K562 (cell line): ENCODE data around the gene HSPB2. TPM values are rescaled to one million over a fixed set of nuclear protein-coding genes. Genes with fewer than 3 reads are reported as not detected.

Experiments used
- ARID1B ChIP-seq: fragments of 450-650 bp; IDR thresholded peaks from 2 replicates; pipeline ENCODE4 v1.6.1; 2016; ENCODE audit warnings: antibody characterized with exemption, mild to moderate bottlenecking, inconsistent platforms
- FOXA3 ChIP-seq, 2 experiments: fragments of 450-650 bp in 1 of 2; sonication (generic) in 1 of 2; formaldehyde crosslinking; IDR thresholded peaks in 1 of 2; conservative IDR thresholded peaks in 1 of 2; 2 replicates each; pipeline versions ENCODE4 v1.4.0 to v1.8.0; 2020 to 2022; ENCODE audit warnings: mild to moderate bottlenecking in 2 of 2, missing genetic modification reagents in 1 of 2
- FOXP1 ChIP-seq: sonication (generic); formaldehyde crosslinking; IDR thresholded peaks from 2 replicates; pipeline ENCODE4 v1.8.0; 2022; ENCODE audit warnings: mild to moderate bottlenecking, missing genetic modification reagents
- HNRNPLL ChIP-seq: fragments of 200-400 bp; formaldehyde crosslinking; IDR thresholded peaks from 2 replicates; pipeline ENCODE4 v1.6.1; 2017; ENCODE audit warnings: low read length, low read depth, mild to moderate bottlenecking; ENCODE audit not compliant: poor library complexity, severe bottlenecking
- PHB2 ChIP-seq: fragments of 450-650 bp; IDR thresholded peaks from 2 replicates; pipeline ENCODE4 v1.6.1; 2017; ENCODE audit warnings: low read depth
- RFX1 ChIP-seq: fragments of 450-650 bp; IDR thresholded peaks from 2 replicates; pipeline ENCODE4 v1.6.1; 2016; ENCODE audit warnings: mild to moderate bottlenecking, moderate library complexity
- THRAP3 ChIP-seq: fragments of 450-650 bp; IDR thresholded peaks from 2 replicates; pipeline ENCODE4 v1.6.1; 2016; ENCODE audit warnings: mild to moderate bottlenecking, inconsistent platforms, borderline replicate concordance
- ZFP36 ChIP-seq: fragments of 150-350 bp; IDR thresholded peaks from 2 replicates; pipeline ENCODE4 v1.6.1; 2018; ENCODE audit warnings: low read length, low read depth; ENCODE audit not compliant: partially characterized antibody
- polyA plus RNA-seq, 8 experiments: library from polyadenylated mRNA; depleted of rRNA in 4 of 8; stranded (reverse) in 5 of 8; unstranded in 3 of 8; fragments of >200 nt; fragmentation: Nextera tagmentation in 2 of 8; fragmentation: Illumina TruSeq in 1 of 8; extraction: Ambion mirVana in 2 of 8; extraction: Trizol in 1 of 8; gene quantifications; 2 replicates each; pipeline versions ENCODE4 v1.2.1 to v1.2.3, GENCODE V29; 2011 to 2014; ENCODE audit warnings: inconsistent platforms in 1 of 8, missing spikeins in 1 of 8
- total RNA-seq, 7 experiments: library from RNA; depleted of rRNA in 6 of 7; stranded (reverse); fragments of >200 nt in 6 of 7; fragmentation: Illumina TruSeq in 2 of 7; extraction: Trizol in 2 of 7; gene quantifications; 2 replicates each; pipeline versions ENCODE4 v1.2.1 to v1.2.3, GENCODE V29; 2011 to 2021; ENCODE audit warnings: low replicate concordance in 1 of 7
- TF ChIP-seq, protein P1 (sequence below), 3 experiments: fragments of 200-800 bp in 1 of 3; fragments of 250-450 bp in 1 of 3; fragments of 450-650 bp in 1 of 3; sonication (Bioruptor Pico) in 1 of 3; sonication (Bioruptor generic) in 1 of 3; formaldehyde crosslinking in 1 of 3; IDR thresholded peaks; 2 replicates each; pipeline versions ENCODE4 v1.6.1 to v1.8.0; 2016 to 2022; ENCODE audit warnings: mild to moderate bottlenecking in 2 of 3, missing genetic modification characterization in 2 of 3, missing compliant biosample characterization in 1 of 3, moderate library complexity in 1 of 3
- TF ChIP-seq, protein P2 (sequence below), 2 experiments: fragments of 200-800 bp in 1 of 2; sonication (Bioruptor generic) in 1 of 2; sonication (generic) in 1 of 2; formaldehyde crosslinking in 1 of 2; IDR thresholded peaks in 1 of 2; conservative IDR thresholded peaks in 1 of 2; 2 replicates each; pipeline versions ENCODE4 v1.5.0 to v1.6.1; 2016 to 2020; ENCODE audit warnings: missing compliant biosample characterization in 1 of 2, missing genetic modification characterization in 1 of 2, missing genetic modification reagents in 1 of 2
- TF ChIP-seq, protein P3 (sequence below): IDR thresholded peaks from 2 replicates; pipeline ENCODE4 v1.6.1; 2011; ENCODE audit not compliant: insufficient read length; ENCODE audit errors: extremely low read depth
- TF ChIP-seq, protein P4 (sequence below): sonication (generic); formaldehyde crosslinking; IDR thresholded peaks from 2 replicates; pipeline ENCODE4 v1.8.0; 2022; ENCODE audit warnings: missing genetic modification reagents, mild to moderate bottlenecking, moderate library complexity, borderline replicate concordance
- TF ChIP-seq, protein P5 (sequence below): sonication (generic); formaldehyde crosslinking; IDR thresholded peaks from 2 replicates; pipeline ENCODE4 v1.8.1; 2023; ENCODE audit warnings: mild to moderate bottlenecking, missing genetic modification reagents
- TF ChIP-seq, protein P6 (sequence below): sonication (generic); formaldehyde crosslinking; IDR thresholded peaks from 2 replicates; pipeline ENCODE4 v1.8.1; 2023; ENCODE audit warnings: mild to moderate bottlenecking, missing genetic modification reagents, moderate library complexity

Gene HSPB2
- total and polyA plus RNA-seq, 9 of the 15 experiments (the other 6 are each of a cell fraction or from before 2014, with no cell fraction given) = 0.06 to 0.35 (median 0.11) TPM; not detected in 5

DNA sequence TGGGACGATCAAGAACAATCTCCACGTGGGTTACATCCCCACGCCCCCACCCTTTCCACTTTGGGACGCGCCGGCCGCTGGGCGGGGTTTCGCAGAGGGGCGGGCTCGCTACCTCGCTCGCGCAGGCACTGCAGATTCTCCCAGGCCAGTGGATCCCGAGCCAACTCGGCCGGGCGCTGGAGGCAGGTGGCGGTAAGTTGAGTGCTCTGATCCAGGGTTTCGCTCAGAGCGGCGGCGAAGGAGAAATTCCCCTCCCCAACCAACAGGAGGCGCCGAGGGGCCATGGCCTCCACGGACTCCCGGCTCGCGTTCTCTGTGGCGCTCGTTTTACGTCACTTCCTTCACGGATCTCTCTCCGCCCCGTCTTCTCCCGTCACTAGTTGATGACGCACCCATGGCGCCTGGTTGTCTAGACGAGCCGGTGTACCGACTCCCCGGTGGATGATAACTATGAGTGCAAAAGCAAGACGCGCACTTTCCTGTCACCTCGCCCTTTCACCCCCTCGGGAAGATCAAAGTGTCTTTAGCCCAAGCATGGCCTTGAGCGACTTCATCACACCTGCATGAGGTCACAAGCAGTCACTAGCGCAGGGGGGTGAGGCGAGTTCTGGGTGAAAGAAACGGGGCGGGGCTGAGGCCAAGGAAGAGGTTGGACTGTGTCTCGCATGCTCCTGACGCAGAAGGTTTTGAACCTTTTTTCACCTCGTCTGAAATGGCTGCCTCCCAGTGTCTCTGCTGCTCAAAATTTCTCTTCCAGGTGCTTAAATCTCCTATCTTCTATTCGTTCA, 33.5 kb upstream of the HSPB2 start, which contains the start of the genes CFAP68 and FDXACB1 (continued):
- TF ChIP-seq, protein P1, sequence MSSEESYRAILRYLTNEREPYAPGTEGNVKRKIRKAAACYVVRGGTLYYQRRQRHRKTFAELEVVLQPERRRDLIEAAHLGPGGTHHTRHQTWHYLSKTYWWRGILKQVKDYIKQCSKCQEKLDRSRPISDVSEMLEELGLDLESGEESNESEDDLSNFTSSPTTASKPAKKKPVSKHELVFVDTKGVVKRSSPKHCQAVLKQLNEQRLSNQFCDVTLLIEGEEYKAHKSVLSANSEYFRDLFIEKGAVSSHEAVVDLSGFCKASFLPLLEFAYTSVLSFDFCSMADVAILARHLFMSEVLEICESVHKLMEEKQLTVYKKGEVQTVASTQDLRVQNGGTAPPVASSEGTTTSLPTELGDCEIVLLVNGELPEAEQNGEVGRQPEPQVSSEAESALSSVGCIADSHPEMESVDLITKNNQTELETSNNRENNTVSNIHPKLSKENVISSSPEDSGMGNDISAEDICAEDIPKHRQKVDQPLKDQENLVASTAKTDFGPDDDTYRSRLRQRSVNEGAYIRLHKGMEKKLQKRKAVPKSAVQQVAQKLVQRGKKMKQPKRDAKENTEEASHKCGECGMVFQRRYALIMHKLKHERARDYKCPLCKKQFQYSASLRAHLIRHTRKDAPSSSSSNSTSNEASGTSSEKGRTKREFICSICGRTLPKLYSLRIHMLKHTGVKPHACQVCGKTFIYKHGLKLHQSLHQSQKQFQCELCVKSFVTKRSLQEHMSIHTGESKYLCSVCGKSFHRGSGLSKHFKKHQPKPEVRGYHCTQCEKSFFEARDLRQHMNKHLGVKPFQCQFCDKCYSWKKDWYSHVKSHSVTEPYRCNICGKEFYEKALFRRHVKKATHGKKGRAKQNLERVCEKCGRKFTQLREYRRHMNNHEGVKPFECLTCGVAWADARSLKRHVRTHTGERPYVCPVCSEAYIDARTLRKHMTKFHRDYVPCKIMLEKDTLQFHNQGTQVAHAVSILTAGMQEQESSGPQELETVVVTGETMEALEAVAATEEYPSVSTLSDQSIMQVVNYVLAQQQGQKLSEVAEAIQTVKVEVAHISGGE (CRISPR knock-in tag; IDR thresholded peaks at IDR 0.05) = peak in 2 of 3 experiments; percentile 30 to 80; a peak in 3 of 6 replicates
- TF ChIP-seq, protein P2, sequence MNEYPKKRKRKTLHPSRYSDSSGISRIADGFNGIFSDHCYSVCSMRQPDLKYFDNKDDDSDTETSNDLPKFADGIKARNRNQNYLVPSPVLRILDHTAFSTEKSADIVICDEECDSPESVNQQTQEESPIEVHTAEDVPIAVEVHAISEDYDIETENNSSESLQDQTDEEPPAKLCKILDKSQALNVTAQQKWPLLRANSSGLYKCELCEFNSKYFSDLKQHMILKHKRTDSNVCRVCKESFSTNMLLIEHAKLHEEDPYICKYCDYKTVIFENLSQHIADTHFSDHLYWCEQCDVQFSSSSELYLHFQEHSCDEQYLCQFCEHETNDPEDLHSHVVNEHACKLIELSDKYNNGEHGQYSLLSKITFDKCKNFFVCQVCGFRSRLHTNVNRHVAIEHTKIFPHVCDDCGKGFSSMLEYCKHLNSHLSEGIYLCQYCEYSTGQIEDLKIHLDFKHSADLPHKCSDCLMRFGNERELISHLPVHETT (CRISPR knock-in tag; conservative IDR thresholded peaks at IDR 0.05 in 1 of 2, IDR thresholded peaks at IDR 0.05 in 1 of 2) = peak in 1 of 2 experiments; percentile 96; a peak in 2 of 4 replicates
- peak; percentile 68 for TF ChIP-seq ARID1B
- peak; percentile 81 for TF ChIP-seq ZFP36
- TF ChIP-seq, protein P3, sequence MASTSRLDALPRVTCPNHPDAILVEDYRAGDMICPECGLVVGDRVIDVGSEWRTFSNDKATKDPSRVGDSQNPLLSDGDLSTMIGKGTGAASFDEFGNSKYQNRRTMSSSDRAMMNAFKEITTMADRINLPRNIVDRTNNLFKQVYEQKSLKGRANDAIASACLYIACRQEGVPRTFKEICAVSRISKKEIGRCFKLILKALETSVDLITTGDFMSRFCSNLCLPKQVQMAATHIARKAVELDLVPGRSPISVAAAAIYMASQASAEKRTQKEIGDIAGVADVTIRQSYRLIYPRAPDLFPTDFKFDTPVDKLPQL = peak; percentile 63
- TF ChIP-seq FOXA3 (CRISPR knock-in tag; conservative IDR thresholded peaks at IDR 0.05 in 1 of 2, IDR thresholded peaks at IDR 0.05 in 1 of 2) = peak in 1 of 2 experiments; percentile 12; a peak in 1 of 4 replicates
- TF ChIP-seq, protein P4, sequence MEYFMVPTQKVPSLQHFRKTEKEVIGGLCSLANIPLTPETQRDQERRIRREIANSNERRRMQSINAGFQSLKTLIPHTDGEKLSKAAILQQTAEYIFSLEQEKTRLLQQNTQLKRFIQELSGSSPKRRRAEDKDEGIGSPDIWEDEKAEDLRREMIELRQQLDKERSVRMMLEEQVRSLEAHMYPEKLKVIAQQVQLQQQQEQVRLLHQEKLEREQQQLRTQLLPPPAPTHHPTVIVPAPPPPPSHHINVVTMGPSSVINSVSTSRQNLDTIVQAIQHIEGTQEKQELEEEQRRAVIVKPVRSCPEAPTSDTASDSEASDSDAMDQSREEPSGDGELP (CRISPR knock-in tag) = peak; percentile 89; the same call in 1 of the 2 replicates
- TF ChIP-seq FOXP1 (CRISPR knock-in tag) = peak; percentile 75
- TF ChIP-seq PHB2 = no peak
- TF ChIP-seq THRAP3 = no peak
- TF ChIP-seq, protein P5, sequence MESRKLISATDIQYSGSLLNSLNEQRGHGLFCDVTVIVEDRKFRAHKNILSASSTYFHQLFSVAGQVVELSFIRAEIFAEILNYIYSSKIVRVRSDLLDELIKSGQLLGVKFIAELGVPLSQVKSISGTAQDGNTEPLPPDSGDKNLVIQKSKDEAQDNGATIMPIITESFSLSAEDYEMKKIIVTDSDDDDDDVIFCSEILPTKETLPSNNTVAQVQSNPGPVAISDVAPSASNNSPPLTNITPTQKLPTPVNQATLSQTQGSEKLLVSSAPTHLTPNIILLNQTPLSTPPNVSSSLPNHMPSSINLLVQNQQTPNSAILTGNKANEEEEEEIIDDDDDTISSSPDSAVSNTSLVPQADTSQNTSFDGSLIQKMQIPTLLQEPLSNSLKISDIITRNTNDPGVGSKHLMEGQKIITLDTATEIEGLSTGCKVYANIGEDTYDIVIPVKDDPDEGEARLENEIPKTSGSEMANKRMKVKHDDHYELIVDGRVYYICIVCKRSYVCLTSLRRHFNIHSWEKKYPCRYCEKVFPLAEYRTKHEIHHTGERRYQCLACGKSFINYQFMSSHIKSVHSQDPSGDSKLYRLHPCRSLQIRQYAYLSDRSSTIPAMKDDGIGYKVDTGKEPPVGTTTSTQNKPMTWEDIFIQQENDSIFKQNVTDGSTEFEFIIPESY (CRISPR knock-in tag) = 0 out of 2 replicates have a peak, but pooled peaks have one; percentile 20
- TF ChIP-seq RFX1 = peak; percentile 45; the same call in 1 of the 2 replicates
- TF ChIP-seq HNRNPLL = peak; percentile 40
- TF ChIP-seq, protein P6, sequence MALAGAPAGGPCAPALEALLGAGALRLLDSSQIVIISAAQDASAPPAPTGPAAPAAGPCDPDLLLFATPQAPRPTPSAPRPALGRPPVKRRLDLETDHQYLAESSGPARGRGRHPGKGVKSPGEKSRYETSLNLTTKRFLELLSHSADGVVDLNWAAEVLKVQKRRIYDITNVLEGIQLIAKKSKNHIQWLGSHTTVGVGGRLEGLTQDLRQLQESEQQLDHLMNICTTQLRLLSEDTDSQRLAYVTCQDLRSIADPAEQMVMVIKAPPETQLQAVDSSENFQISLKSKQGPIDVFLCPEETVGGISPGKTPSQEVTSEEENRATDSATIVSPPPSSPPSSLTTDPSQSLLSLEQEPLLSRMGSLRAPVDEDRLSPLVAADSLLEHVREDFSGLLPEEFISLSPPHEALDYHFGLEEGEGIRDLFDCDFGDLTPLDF (CRISPR knock-in tag) = no peak
